ENCODE measurements around the gene TMCC3. TPM values are rescaled to one million over a fixed set of nuclear protein-coding genes. Genes with fewer than 3 reads are reported as not detected.

The TMCC3 gene
- total RNA-seq, 1 donor from 2014 or later: 0.65 TPM

GRCh38 chr12:94618995-94619695 is 31.2 kb downstream of the TMCC3 start:
- Mint-ChIP-seq H3K4me1 (ENCODE audit: low read depth) (no peaks in the 10 kb centered on the region), H3K9me3 (ENCODE audit: low read depth) (no peaks in the 10 kb centered on the region), H3K27me3 (ENCODE audit: low read depth) (no peaks in the 10 kb centered on the region), H3K36me3 (ENCODE audit: low read depth) (no peaks in the 10 kb centered on the region), H3K4me3 (ENCODE audit: unreplicated experiment) (no peak overlapping the region), H3K27ac (ENCODE audit: unreplicated experiment) (peak overlapping the region; percentile 93)
- TF ChIP-seq CTCF (IDR thresholded peaks at IDR 0.05): no peak
- no peak for DNase-seq (ENCODE audit: low spot score)

- no peak overlapping the region for H3K27ac Mint-ChIP-seq (ENCODE audit: unreplicated experiment)
- no peaks in the 10 kb centered on the region for H3K27me3 Mint-ChIP-seq (ENCODE audit: low read depth)
- no peaks in the 10 kb centered on the region for H3K4me1 Mint-ChIP-seq (ENCODE audit: low read depth)
- H3K4me3 Mint-ChIP-seq (ENCODE audit: unreplicated experiment): no peak overlapping the region
- no peaks in the 10 kb centered on the region for H3K9me3 Mint-ChIP-seq (ENCODE audit: low read depth)
- no peak for DNase-seq (ENCODE audit: low spot score)
- TF ChIP-seq CTCF (IDR thresholded peaks at IDR 0.05): no peak
- H3K36me3 Mint-ChIP-seq (ENCODE audit: low read depth): no peaks in the 10 kb centered on the region
Observed at GRCh38 chr12:94617101-94617500, 33.3 kb downstream of the TMCC3 start.

GRCh38 chr12:94616203-94616729 is 34.1 kb downstream of the TMCC3 start:
- TF ChIP-seq CTCF (IDR thresholded peaks at IDR 0.05): no peak
- H3K27me3 Mint-ChIP-seq (ENCODE audit: low read depth): no peaks in the 10 kb centered on the region
- DNase-seq (ENCODE audit: low spot score): no peak
- no peaks in the 10 kb centered on the region for H3K9me3 Mint-ChIP-seq (ENCODE audit: low read depth)
- H3K36me3 Mint-ChIP-seq (ENCODE audit: low read depth): no peaks in the 10 kb centered on the region
- H3K4me1 Mint-ChIP-seq (ENCODE audit: low read depth): no peaks in the 10 kb centered on the region
- H3K4me3 Mint-ChIP-seq (ENCODE audit: unreplicated experiment): no peak overlapping the region
- no peak overlapping the region for H3K27ac Mint-ChIP-seq (ENCODE audit: unreplicated experiment)

GRCh38 chr12:94615260-94616181 is 34.8 kb downstream of the TMCC3 start:
- Mint-ChIP-seq H3K4me3 (ENCODE audit: unreplicated experiment) (no peak overlapping the region), H3K27ac (ENCODE audit: unreplicated experiment) (no peak overlapping the region), H3K4me1 (ENCODE audit: low read depth) (no peaks in the 10 kb centered on the region), H3K36me3 (ENCODE audit: low read depth) (no peaks in the 10 kb centered on the region), H3K27me3 (ENCODE audit: low read depth) (no peaks in the 10 kb centered on the region), H3K9me3 (ENCODE audit: low read depth) (no peaks in the 10 kb centered on the region)
- DNase-seq (ENCODE audit: low spot score): no peak
- TF ChIP-seq CTCF (IDR thresholded peaks at IDR 0.05): no peak

- peak overlapping the region; percentile 77 for H3K27ac Mint-ChIP-seq (ENCODE audit: unreplicated experiment)
- no peak for TF ChIP-seq CTCF (IDR thresholded peaks at IDR 0.05)
- H3K9me3 Mint-ChIP-seq (ENCODE audit: low read depth): no peaks in the 10 kb centered on the region
- no peaks in the 10 kb centered on the region for H3K36me3 Mint-ChIP-seq (ENCODE audit: low read depth)
- DNase-seq (ENCODE audit: low spot score): no peak
- H3K27me3 Mint-ChIP-seq (ENCODE audit: low read depth): no peaks in the 10 kb centered on the region
- no peaks in the 10 kb centered on the region for H3K4me1 Mint-ChIP-seq (ENCODE audit: low read depth)
- no peak overlapping the region for H3K4me3 Mint-ChIP-seq (ENCODE audit: unreplicated experiment)
Observed at GRCh38 chr12:94614288-94614721, 36.1 kb downstream of the TMCC3 start.
